Stimulated activated CD8-positive, alpha-beta memory T cell treated with anti-CD3 and anti-CD28 coated beads, Interleukin-4, amount 100 ng/mL, for 1 hour (primary cell): Measurements from ENCODE around the gene ZFAND2A.
"Not testable (repeated sequence)": the region's sequence is repeated elsewhere in the genome, so short reads cannot be mapped to it uniquely, and the experiment has no call there.

ENCODE experiments used
- DNase-seq, 2 donors: peaks; one replicate each; pipeline ENCODE4 v3.0.0-alpha.2; 2020; ENCODE audit warnings: low read depth in 2 of 2, low spot score in 1 of 2

ZFAND2A gene

DNA sequence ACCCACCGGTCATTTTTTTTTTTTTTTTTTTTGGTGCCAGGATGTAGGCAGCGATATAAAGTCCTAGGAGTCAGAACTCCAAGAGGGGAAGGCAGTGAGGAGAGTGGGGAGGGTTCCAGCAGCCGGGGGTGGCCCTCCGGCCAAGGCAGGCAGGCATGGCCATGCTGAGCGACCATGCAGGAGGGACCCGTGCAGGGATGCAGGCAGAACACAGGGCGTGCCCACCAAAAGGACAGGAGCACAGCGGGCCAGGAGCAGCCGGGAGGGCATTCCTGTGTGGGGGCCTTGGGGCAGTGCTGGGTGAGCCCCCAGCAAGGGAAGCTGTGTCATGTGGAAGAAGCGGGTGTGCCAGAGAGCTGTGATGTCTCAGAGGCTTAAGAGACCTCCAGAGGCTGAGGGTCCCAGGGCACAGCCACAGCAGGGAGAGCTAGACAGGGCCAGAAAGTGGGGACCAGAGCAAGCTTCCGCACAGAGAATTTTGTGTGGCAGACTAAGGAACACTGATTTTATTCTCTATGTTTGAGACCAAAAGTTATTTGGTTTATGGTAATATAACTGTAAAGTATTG, 5.7 kb downstream of the ZFAND2A start:
- DNase-seq: no peak

DNA sequence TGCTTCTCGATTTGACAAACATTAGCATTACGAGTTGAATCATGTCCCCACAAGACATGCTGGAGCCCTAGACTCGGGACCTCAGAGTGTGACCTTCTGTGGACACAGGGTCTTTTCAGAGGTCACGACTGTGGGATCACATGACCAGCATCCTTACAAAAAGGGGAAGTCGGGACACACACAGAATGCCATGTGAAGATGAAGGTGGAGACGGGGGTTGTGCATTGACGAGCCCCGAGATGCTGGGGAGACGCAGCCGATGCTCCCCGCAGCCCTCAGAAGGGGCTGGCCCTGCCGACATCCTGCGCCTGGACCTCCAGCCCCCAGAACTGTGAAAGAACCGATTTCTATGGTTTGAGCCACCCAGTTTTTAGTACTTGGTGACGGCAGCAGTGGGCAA, 7.5 kb downstream of the ZFAND2A start:
- no peak for DNase-seq

- no peak for DNase-seq
Observed at GRCh38 chr7:1151653-1152425, 8.2 kb downstream of the ZFAND2A start.

DNA sequence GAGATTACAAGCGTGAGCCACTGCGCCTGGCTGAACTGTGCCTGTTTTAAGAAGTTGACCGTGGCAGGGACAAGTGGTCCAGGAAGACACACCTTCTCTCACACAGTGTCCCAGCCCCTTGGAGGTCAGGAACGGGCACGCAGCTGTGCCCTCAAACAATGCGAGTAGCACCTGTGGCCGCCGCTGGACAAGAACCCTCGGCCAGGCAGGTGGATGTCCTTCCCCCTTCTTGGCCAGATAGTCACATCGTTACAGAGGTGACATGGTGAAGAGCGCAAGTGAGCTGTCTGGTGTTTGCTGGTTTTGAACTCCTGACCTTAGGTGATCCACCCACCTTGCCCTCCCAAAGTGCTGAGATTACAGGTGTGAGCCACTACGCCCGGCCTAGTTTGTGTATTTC, 8.8 kb downstream of the ZFAND2A start:
- DNase-seq: no peak

- DNase-seq: no peak
Observed at GRCh38 chr7:1150400-1151002, 9.5 kb downstream of the ZFAND2A start.

DNA sequence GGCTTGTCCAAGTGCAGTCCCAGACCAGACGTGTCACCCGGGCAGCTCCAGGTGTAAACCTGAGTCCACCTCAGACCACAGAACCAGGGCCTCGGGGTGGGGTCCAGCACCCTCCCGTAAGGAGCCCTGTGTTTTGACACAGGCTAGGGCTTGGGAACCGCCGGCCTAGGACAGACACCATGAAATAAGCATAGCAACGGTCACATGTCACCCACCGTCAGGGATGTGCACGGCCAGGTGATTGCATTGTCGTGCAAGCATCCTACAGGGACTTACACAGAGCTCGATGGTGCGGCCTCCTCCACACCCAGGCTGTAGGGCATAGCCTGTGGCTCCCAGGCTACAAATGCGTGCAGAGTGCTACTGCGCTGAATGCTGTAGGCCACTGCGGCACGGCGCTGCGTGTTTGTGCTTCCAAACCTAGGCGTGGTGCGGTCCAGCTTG, 10.6 kb downstream of the ZFAND2A start:
- DNase-seq: no peak

DNA sequence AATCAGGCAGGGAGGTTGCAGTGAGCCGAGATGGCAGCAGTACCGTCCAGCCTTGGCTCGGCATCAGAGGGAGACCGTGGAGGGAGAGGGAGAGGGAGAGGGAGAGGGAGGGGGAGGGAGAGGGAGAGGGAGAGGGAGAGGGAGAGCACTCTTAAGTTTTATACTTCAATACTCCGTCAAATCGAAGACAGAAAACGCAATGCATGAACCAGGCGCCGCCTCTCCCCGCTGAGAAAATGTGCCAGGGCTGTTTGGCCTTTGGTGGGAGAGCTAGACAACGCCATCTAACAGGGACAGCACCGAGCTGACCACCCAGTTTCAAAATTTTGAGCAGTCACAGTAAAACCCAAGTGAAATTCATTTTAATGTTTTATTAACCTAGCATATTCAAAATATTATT, 12.1 kb downstream of the ZFAND2A start:
- not testable (repeated sequence) for DNase-seq

GRCh38 chr7:1144269-1144771, 15.7 kb downstream of the ZFAND2A start:
- no peak for DNase-seq

DNA sequence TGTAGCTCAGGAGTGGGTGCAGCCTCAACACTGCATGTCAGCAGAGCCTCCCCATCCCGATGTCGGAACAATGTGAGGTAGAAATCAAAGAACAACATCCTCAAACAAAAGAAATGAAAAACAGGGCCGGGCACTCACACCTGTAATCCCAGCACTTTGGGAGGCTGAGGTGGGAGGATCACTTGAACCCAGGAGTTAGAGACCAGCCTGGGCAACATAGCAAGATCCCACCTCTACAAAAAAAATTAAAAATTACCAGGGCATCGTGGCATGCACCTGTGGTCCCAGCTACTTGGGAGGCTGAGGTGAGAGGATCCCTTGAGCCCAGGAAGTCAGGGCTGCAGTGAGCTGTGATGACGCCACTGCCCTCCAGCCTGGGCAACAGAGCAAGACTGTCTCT, 17.0 kb downstream of the ZFAND2A start:
- not testable (repeated sequence) for DNase-seq

- no peak for DNase-seq
Observed at GRCh38 chr7:1142051-1142635, 17.9 kb downstream of the ZFAND2A start.

GRCh38 chr7:1141651-1142050, 18.3 kb downstream of the ZFAND2A start:
- DNase-seq: no peak

- DNase-seq: no peak
Observed at GRCh38 chr7:1140476-1141104, 19.4 kb downstream of the ZFAND2A start.

- no peak for DNase-seq
Observed at GRCh38 chr7:1137517-1138167, 22.4 kb downstream of the ZFAND2A start.

GRCh38 chr7:1136841-1137516, 23.0 kb downstream of the ZFAND2A start:
- no peak for DNase-seq

GRCh38 chr7:1134951-1135350, 25.0 kb downstream of the ZFAND2A start:
- DNase-seq: no peak

DNA sequence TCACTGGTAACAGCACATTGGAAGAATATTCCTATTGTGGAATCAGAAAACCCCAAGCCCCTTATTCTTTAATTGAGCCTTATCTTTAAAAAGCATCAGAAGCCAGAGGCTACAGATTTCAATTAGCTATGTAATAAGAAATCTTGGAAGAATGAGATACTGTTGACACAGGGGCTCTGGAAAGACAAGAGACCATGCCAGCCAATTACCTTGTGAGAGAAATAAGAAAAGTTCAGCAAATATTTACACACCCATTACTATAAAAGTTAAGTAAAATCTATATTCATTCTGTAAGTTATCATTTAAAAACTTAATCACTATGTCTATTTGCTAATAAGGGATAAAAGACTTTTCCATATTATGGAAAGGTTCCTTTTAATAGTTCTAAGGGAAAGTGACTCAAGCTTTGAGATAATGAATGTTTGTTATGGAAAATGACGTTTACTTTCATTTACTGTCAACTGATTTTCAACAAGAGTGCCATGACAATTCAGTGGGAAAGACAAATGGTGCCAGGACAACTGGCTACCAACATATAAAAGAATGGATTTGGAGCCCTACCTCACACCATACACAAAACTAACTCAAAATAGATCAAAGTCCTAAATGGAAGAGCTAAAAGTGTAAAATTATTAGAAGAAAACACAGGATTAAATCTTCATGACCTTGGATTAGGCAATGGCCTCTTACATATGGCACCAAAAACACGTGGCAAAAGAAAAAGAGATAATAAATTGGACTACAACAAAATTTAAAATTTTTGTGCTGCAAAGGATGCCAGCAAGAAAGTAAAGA, 28.3 kb downstream of the ZFAND2A start:
- no peak for DNase-seq

GRCh38 chr7:1130021-1130990, 29.7 kb downstream of the ZFAND2A start:
- DNase-seq: no peak

- DNase-seq: no peak
Observed at GRCh38 chr7:1129431-1129830, 30.6 kb downstream of the ZFAND2A start.
